SK-N-SH treated with all-trans-retinoic acid at 6 μM for 48 hours (cell line): Measurements from ENCODE around the gene ECE1.

ENCODE experiments used
- CSDC2 ChIP-seq: fragments of 250-450 bp; sonication (Bioruptor Pico); IDR thresholded peaks from 2 replicates; pipeline ENCODE4 v1.5.0; 2020; ENCODE audit warnings: mild to moderate bottlenecking, moderate library complexity
- ESRRG ChIP-seq: fragments of 250-450 bp; sonication (Bioruptor Pico); IDR thresholded peaks from 2 replicates; pipeline ENCODE4 v1.6.1; 2021; ENCODE audit warnings: mild to moderate bottlenecking
- GLIS3 ChIP-seq: fragments of 250-450 bp; sonication (Bioruptor Pico); IDR thresholded peaks from 2 replicates; pipeline ENCODE4 v1.5.0; 2020; ENCODE audit warnings: mild to moderate bottlenecking, moderate library complexity
- RARB ChIP-seq: fragments of 250-450 bp; sonication (Bioruptor Pico); IDR thresholded peaks from 2 replicates; pipeline ENCODE4 v1.8.0; 2021; ENCODE audit warnings: mild to moderate bottlenecking, moderate library complexity
- TCF4 ChIP-seq: fragments of 250-450 bp; sonication (Bioruptor Pico); IDR thresholded peaks from 2 replicates; pipeline ENCODE4 v1.8.0; 2021; ENCODE audit warnings: mild to moderate bottlenecking, moderate library complexity, borderline replicate concordance
- TOX ChIP-seq: fragments of 250-450 bp; sonication (Bioruptor Pico); IDR thresholded peaks from 2 replicates; pipeline ENCODE4 v1.8.0; 2021; ENCODE audit warnings: mild to moderate bottlenecking, moderate library complexity, borderline replicate concordance
- ZFP3 ChIP-seq: fragments of 250-450 bp; sonication (Bioruptor Pico); IDR thresholded peaks from 2 replicates; pipeline ENCODE4 v1.5.0; 2020; ENCODE audit warnings: mild to moderate bottlenecking, moderate library complexity
- ZFP30 ChIP-seq: fragments of 450-650 bp; formaldehyde crosslinking; IDR thresholded peaks from 2 replicates; pipeline ENCODE4 v1.5.0; 2022; ENCODE audit warnings: mild to moderate bottlenecking, moderate library complexity
- TF ChIP-seq, protein P1 (sequence below): fragments of 250-450 bp; sonication (Bioruptor Pico); IDR thresholded peaks from 2 replicates; pipeline ENCODE4 v1.8.0; 2020; ENCODE audit warnings: mild to moderate bottlenecking, moderate library complexity, borderline replicate concordance
- TF ChIP-seq, protein P2 (sequence below): fragments of 250-450 bp; sonication (Bioruptor Pico); IDR thresholded peaks from 2 replicates; pipeline ENCODE4 v1.5.1; 2020; ENCODE audit warnings: low read depth, mild to moderate bottlenecking, moderate library complexity

DNA sequence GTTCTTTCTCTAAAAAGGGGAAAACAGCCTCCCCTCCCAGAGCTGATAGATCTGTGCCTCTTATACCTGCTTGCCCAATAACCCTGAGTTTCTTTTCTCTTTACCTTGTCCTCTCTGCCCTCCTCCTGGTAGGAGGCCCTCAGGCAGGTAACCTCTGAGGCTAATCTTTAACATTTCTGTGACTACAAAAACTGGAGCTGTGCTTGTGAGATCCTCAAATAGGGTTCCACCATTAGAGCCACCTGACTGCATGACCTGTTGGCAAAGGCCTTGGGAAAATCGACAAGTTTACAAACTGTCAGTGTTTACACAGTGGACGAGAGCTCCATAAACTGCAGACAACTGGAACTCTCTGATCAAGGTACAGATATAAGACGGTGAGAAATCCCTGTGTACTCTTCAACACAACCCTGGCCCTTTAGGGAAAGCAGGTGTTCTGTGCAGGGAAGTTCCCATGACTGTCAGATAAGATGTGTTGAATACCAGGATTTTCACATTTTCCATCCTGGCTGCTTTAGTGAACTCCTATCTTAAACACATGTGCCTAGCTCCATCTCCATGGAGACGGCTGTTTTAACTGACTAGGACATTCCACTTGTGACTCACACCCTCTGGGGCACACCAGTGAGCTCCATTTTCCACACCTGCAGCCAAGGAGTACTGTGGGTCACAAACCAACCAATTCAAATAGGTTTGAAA is 38.3 kb downstream of the ECE1 start:
- TF ChIP-seq, protein P1, sequence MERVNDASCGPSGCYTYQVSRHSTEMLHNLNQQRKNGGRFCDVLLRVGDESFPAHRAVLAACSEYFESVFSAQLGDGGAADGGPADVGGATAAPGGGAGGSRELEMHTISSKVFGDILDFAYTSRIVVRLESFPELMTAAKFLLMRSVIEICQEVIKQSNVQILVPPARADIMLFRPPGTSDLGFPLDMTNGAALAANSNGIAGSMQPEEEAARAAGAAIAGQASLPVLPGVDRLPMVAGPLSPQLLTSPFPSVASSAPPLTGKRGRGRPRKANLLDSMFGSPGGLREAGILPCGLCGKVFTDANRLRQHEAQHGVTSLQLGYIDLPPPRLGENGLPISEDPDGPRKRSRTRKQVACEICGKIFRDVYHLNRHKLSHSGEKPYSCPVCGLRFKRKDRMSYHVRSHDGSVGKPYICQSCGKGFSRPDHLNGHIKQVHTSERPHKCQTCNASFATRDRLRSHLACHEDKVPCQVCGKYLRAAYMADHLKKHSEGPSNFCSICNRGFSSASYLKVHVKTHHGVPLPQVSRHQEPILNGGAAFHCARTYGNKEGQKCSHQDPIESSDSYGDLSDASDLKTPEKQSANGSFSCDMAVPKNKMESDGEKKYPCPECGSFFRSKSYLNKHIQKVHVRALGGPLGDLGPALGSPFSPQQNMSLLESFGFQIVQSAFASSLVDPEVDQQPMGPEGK (CRISPR knock-in tag): no peak
- no peak for TF ChIP-seq CSDC2 (CRISPR knock-in tag)
- no peak for TF ChIP-seq ZFP30 (CRISPR knock-in tag)
- TF ChIP-seq GLIS3 (CRISPR knock-in tag): no peak
- TF ChIP-seq TCF4 (CRISPR knock-in tag): no peak
- no peak for TF ChIP-seq RARB (CRISPR knock-in tag)
- no peak for TF ChIP-seq TOX (CRISPR knock-in tag)
- TF ChIP-seq ZFP3 (CRISPR knock-in tag): peak; percentile 95
- no peak for TF ChIP-seq ESRRG (CRISPR knock-in tag)
- TF ChIP-seq, protein P2, sequence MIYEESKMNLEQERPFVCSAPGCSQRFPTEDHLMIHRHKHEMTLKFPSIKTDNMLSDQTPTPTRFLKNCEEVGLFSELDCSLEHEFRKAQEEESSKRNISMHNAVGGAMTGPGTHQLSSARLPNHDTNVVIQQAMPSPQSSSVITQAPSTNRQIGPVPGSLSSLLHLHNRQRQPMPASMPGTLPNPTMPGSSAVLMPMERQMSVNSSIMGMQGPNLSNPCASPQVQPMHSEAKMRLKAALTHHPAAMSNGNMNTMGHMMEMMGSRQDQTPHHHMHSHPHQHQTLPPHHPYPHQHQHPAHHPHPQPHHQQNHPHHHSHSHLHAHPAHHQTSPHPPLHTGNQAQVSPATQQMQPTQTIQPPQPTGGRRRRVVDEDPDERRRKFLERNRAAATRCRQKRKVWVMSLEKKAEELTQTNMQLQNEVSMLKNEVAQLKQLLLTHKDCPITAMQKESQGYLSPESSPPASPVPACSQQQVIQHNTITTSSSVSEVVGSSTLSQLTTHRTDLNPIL (CRISPR knock-in tag): no peak
